Prostate gland (tissue), 2 donors: ENCODE measurements around the gene NUFIP1. TPM values are rescaled to one million over a fixed set of nuclear protein-coding genes. Genes with fewer than 3 reads are reported as not detected.

ENCODE experiments used
- DNase-seq: peaks from one replicate; pipeline ENCODE4 v3.0.0-alpha.2; 2019; ENCODE audit warnings: low spot score
- H3K27ac ChIP-seq, 2 donors: fragments of 200-600 bp; sonication (generic); 2 replicates each; pipeline ENCODE4 v1.5.1; 2017 to 2019
- H3K27me3 ChIP-seq: fragments of 200-600 bp; sonication (generic); replicated peaks from 2 replicates; pipeline ENCODE4 v1.5.1; 2019; ENCODE audit not compliant: insufficient read depth
- H3K36me3 ChIP-seq, 2 donors: fragments of 200-600 bp; sonication (generic); 1 replicate in 1 of 2; 2 replicates in 1 of 2; pipeline versions ENCODE4 v1.5.1 to v1.8.1; 2017 to 2019
- H3K4me1 ChIP-seq: fragments of 200-600 bp; sonication (generic); replicated peaks from 2 replicates; pipeline ENCODE4 v1.5.1; 2019
- H3K4me3 ChIP-seq, 2 donors: fragments of 200-600 bp; sonication (generic); 2 replicates each; pipeline ENCODE4 v1.5.1; 2017 to 2019
- H3K9me3 ChIP-seq: fragments of 200-600 bp; sonication (generic); 2 replicates; pipeline ENCODE4 v1.5.1; 2017
- POLR2A ChIP-seq: fragments of 450-650 bp; IDR thresholded peaks from one replicate; pipeline ENCODE4 v1.6.1; 2016; ENCODE audit warnings: antibody characterized with exemption, mild to moderate bottlenecking
- POLR2AphosphoS5 ChIP-seq: sonication (generic); formaldehyde crosslinking; IDR thresholded peaks from one replicate; pipeline ENCODE4 v1.6.1; 2017; ENCODE audit warnings: antibody characterized with exemption
- WGBS: methylation state at CpG from one replicate; pipeline ENCODE4 v1.1.5; 2018; 5-methylcytosine and 5-hydroxymethylcytosine counted together
- intact Hi-C: fragments of 100-400 bp; cut with DNase I; formaldehyde crosslinking; loops from one replicate; pipeline ENCODE4 v1.14.2; 2022
- total RNA-seq, 2 donors: library from RNA; depleted of rRNA; stranded (reverse); fragments of >200 nt; gene quantifications; one replicate each; pipeline ENCODE4 v1.1.0, GENCODE V29; 2016
- TF ChIP-seq, protein P1 (sequence below), 4 experiments: fragments of 200-600 bp in 2 of 4; fragments of 450-650 bp in 2 of 4; sonication (generic) in 2 of 4; IDR thresholded peaks; 1 replicate in 3 of 4; 2 replicates in 1 of 4; pipeline ENCODE4 v1.5.1; 2016 to 2019; ENCODE audit warnings: antibody characterized with exemption in 4 of 4, mild to moderate bottlenecking in 2 of 4, moderate library complexity in 2 of 4

Gene NUFIP1
- total RNA-seq, 2 donors from 2014 or later = 3.5 to 6.5 TPM

DNA sequence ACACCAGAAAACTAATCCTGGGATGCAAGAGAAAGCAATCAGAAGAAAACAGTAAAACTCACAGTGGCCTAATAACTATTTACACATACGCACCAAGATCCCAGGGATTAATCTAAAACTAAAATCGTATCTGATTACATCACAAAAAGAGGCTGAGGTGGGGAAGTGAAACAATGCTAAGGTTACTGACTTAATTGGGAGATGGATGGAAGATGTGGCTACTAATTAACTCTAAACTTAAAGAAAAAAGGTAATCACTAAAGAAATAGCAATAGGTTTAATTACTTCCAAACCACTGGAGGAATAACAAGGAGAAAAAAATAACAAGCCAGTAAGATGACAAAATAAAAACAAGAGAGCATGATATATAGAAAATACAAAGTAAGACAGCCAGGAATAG is 50.4 kb downstream of the NUFIP1 start:
- DNase-seq = no peak
- H3K27me3 ChIP-seq = no peaks in the 10 kb centered on the region
- H3K4me1 ChIP-seq = no peaks in the 10 kb centered on the region
- TF ChIP-seq POLR2AphosphoS5 = no peak
- TF ChIP-seq, protein P1, sequence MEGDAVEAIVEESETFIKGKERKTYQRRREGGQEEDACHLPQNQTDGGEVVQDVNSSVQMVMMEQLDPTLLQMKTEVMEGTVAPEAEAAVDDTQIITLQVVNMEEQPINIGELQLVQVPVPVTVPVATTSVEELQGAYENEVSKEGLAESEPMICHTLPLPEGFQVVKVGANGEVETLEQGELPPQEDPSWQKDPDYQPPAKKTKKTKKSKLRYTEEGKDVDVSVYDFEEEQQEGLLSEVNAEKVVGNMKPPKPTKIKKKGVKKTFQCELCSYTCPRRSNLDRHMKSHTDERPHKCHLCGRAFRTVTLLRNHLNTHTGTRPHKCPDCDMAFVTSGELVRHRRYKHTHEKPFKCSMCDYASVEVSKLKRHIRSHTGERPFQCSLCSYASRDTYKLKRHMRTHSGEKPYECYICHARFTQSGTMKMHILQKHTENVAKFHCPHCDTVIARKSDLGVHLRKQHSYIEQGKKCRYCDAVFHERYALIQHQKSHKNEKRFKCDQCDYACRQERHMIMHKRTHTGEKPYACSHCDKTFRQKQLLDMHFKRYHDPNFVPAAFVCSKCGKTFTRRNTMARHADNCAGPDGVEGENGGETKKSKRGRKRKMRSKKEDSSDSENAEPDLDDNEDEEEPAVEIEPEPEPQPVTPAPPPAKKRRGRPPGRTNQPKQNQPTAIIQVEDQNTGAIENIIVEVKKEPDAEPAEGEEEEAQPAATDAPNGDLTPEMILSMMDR (IDR thresholded peaks at IDR 0.05) = no peak
- TF ChIP-seq POLR2A = no peak
- H3K4me3 ChIP-seq = no peak overlapping the region
- no peaks in the 10 kb centered on the region for H3K36me3 ChIP-seq
- intact Hi-C loops = no loop called here
- H3K27ac ChIP-seq = no peak overlapping the region
- 70% methylated on average over 2 of the region's 2 CpGs for WGBS
- no peaks in the 10 kb centered on the region for H3K9me3 ChIP-seq

- WGBS = 68% methylated on average over 1 of the region's 1 CpG
- no peak for DNase-seq
- TF ChIP-seq, protein P1 (IDR thresholded peaks at IDR 0.05) = no peak
- no peak for TF ChIP-seq POLR2AphosphoS5
- no peak for TF ChIP-seq POLR2A
Measured at GRCh38 chr13:44936246-44936645, 53.0 kb downstream of the NUFIP1 start.

DNA sequence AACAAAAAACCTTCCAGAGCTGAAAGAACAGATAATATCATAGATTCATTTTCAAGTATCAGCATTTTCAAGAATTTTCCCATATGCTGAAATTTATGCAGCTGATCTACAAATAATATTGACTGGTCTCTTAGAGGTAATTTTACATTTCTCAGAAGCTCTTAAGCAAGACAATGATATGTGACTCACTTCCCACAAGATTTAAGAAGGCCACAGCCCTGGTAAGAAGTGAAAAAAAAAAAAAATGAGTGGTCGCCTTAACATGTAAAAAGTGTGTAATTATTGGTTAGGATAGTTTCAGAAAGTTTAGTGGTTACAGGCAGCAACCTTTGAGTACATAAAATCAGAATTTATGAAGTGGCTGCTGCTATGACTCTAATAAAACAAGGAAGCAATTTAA is 54.5 kb downstream of the NUFIP1 start:
- H3K4me1 ChIP-seq = no peaks in the 10 kb centered on the region
- H3K27ac ChIP-seq = no peak overlapping the region
- H3K9me3 ChIP-seq = no peaks in the 10 kb centered on the region
- TF ChIP-seq, protein P1 (IDR thresholded peaks at IDR 0.05) = no peak
- TF ChIP-seq POLR2A (no peak), POLR2AphosphoS5 (no peak)
- no peaks in the 10 kb centered on the region for H3K36me3 ChIP-seq
- H3K27me3 ChIP-seq = no peaks in the 10 kb centered on the region
- no peak overlapping the region for H3K4me3 ChIP-seq
- intact Hi-C loops = no loop called here
- 0% methylated on average over 1 of the region's 1 CpG for WGBS
- no peak for DNase-seq

More at GRCh38 chr13:44936246-44936645, 53.0 kb downstream of the NUFIP1 start:
- Histone ChIP-seq H3K4me1 (no peaks in the 10 kb centered on the region), H3K4me3 (no peak overlapping the region), H3K36me3 (no peaks in the 10 kb centered on the region), H3K9me3 (no peaks in the 10 kb centered on the region), H3K27ac (no peak overlapping the region), H3K27me3 (no peaks in the 10 kb centered on the region)
- intact Hi-C loops = no loop called here

- H3K4me3 ChIP-seq = no peak overlapping the region
- intact Hi-C loops = no loop called here
- TF ChIP-seq POLR2AphosphoS5 = no peak
- TF ChIP-seq, protein P1 (IDR thresholded peaks at IDR 0.05) = no peak
- no peak for TF ChIP-seq POLR2A
- no peaks in the 10 kb centered on the region for H3K27me3 ChIP-seq
- no peak for DNase-seq
- no peaks in the 10 kb centered on the region for H3K9me3 ChIP-seq
- H3K36me3 ChIP-seq = no peaks in the 10 kb centered on the region
- H3K27ac ChIP-seq = peak overlapping the region in 1 of 2 donors; percentile 64
- no peaks in the 10 kb centered on the region for H3K4me1 ChIP-seq
- 52% methylated on average over 7 of the region's 7 CpGs for WGBS
Measured at GRCh38 chr13:44932850-44933251, 56.4 kb downstream of the NUFIP1 start.

DNA sequence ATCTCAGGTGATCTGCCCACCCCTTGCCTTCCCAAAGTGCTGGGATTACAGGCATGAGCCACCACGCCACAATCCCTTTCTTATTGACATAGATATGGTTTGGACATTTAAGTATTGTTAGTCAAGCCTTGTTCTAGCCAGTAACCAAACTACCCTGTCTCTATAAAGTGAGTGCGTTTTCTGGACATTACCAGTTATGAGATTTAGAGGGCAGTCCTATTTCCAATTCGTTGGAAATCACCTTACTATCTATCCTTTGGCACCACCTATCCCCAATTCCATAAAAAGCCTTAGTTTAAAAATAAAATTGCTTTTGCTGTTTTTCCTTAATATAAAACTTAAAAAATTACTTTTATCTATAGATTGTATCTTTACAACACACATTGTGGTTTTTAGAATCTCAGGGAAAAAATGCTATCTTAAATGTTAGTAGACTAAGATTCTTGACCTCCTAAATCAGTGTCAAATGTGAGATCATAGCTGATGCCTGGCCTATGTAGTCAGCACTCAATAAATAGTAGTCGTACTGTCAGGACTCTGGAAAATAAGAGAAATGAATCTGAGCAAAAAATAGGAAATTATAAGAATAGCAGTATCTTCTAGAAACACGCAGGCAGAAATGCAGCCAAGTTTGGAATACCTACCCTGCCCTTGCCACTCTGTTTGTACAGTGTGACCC is 57.0 kb downstream of the NUFIP1 start:
- H3K36me3 ChIP-seq = no peaks in the 10 kb centered on the region
- no peak for DNase-seq
- WGBS = 52% methylated on average over 5 of the region's 5 CpGs
- peak overlapping the region in 1 of 2 donors; percentile 64 for H3K27ac ChIP-seq
- TF ChIP-seq POLR2AphosphoS5 (no peak), POLR2A (no peak)
- TF ChIP-seq, protein P1 (IDR thresholded peaks at IDR 0.05) = no peak
- H3K4me1 ChIP-seq = no peaks in the 10 kb centered on the region
- intact Hi-C loops = no loop called here
- no peaks in the 10 kb centered on the region for H3K9me3 ChIP-seq
- H3K27me3 ChIP-seq = no peaks in the 10 kb centered on the region
- no peak overlapping the region for H3K4me3 ChIP-seq
